Neural cell (in vitro differentiated cells): ENCODE data around the gene SMIM13. TPM values are rescaled to one million over a fixed set of nuclear protein-coding genes. Genes with fewer than 3 reads are reported as not detected.

ENCODE experiments used
- H2AFZ ChIP-seq: fragments of 200-600, 300-800 bp; sonication (generic), shearing (Covaris generic); 2 replicates; pipeline ENCODE4 v1.6.0; 2014; ENCODE audit warnings: low read depth, mild to moderate bottlenecking, antibody characterized with exemption, low read length, moderate library complexity
- H3F3A ChIP-seq: fragments of 200-600 bp; shearing (Covaris generic); 2 replicates; pipeline ENCODE4 v1.6.1; 2016; ENCODE audit warnings: mild to moderate bottlenecking, moderate library complexity, mixed read lengths, antibody characterized with exemption, low read length; ENCODE audit not compliant: insufficient read depth, poor library complexity, severe bottlenecking
- H3K27ac ChIP-seq: fragments of 200-600, 300-800 bp; sonication (generic), shearing (Covaris generic); 2 replicates; pipeline ENCODE4 v1.5.1; 2014; ENCODE audit warnings: mild to moderate bottlenecking, low read length, moderate library complexity
- H3K27me3 ChIP-seq: fragments of 300-800, 200-600 bp; sonication (generic), shearing (Covaris generic); 2 replicates; pipeline ENCODE4 v1.6.0; 2014; ENCODE audit warnings: mild to moderate bottlenecking, low read depth, low read length, moderate library complexity; ENCODE audit not compliant: insufficient read depth
- H3K36me3 ChIP-seq: fragments of 300-800, 200-600 bp; sonication (generic), shearing (Covaris generic); 2 replicates; pipeline ENCODE4 v1.5.1; 2014; ENCODE audit warnings: mild to moderate bottlenecking, antibody characterized with exemption, low read length, moderate library complexity; ENCODE audit not compliant: insufficient read depth
- H3K4me2 ChIP-seq: fragments of 300-800, 200-600 bp; sonication (generic), shearing (Covaris generic); 2 replicates; pipeline ENCODE4 v1.6.0; 2014; ENCODE audit warnings: mild to moderate bottlenecking, low read length
- H3K4me3 ChIP-seq: fragments of 300-800, 200-600 bp; sonication (generic), shearing (Covaris generic); 2 replicates; pipeline ENCODE4 v1.5.1; 2014; ENCODE audit warnings: mild to moderate bottlenecking, low read length, moderate library complexity
- H3K79me2 ChIP-seq: fragments of 200-600 bp; shearing (Covaris generic); replicated peaks from 2 replicates; pipeline ENCODE4 v1.6.0; 2014; ENCODE audit warnings: mild to moderate bottlenecking, low read length, moderate library complexity; ENCODE audit not compliant: insufficient read depth
- H3K9ac ChIP-seq: fragments of 300-800, 200-600 bp; sonication (generic), shearing (Covaris generic); 2 replicates; pipeline ENCODE4 v1.6.1; 2016; ENCODE audit warnings: mild to moderate bottlenecking, low read length, mixed read lengths
- H3K9me2 ChIP-seq: fragments of 200-600 bp; shearing (Covaris generic); 2 replicates; pipeline ENCODE4 v1.6.1; 2016; ENCODE audit warnings: mild to moderate bottlenecking, low read length, mixed read lengths; ENCODE audit not compliant: insufficient read depth
- H3K9me3 ChIP-seq: fragments of 200-600, 300-800 bp; sonication (generic), shearing (Covaris generic); 2 replicates; pipeline ENCODE4 v1.6.1; 2016; ENCODE audit warnings: mild to moderate bottlenecking, mixed run types, low read length, moderate library complexity, mixed read lengths
- H4K20me1 ChIP-seq: fragments of 200-600 bp; shearing (Covaris generic); 2 replicates; pipeline ENCODE4 v1.6.1; 2016; ENCODE audit warnings: mild to moderate bottlenecking, mixed run types; ENCODE audit not compliant: insufficient read depth
- CTCF ChIP-seq: fragments of 450-650 bp; IDR thresholded peaks from 2 replicates; pipeline ENCODE4 v1.5.1; 2014; ENCODE audit warnings: antibody characterized with exemption, mild to moderate bottlenecking, moderate library complexity; ENCODE audit not compliant: poor library complexity, severe bottlenecking
- EP300 ChIP-seq: fragments of 450-650 bp; conservative IDR thresholded peaks from 2 replicates; pipeline ENCODE4 v1.6.1; 2014; ENCODE audit warnings: antibody characterized with exemption, mild to moderate bottlenecking, moderate library complexity; ENCODE audit not compliant: poor library complexity, severe bottlenecking
- EZH2 ChIP-seq: fragments of 200-600, 300-800 bp; shearing (Covaris generic), sonication (generic); IDR thresholded peaks from 2 replicates; pipeline ENCODE4 v1.6.1; 2014; ENCODE audit warnings: antibody characterized with exemption, low read length, borderline replicate concordance, mild to moderate bottlenecking; ENCODE audit not compliant: insufficient read depth, poor library complexity, severe bottlenecking
- MXI1 ChIP-seq: fragments of 450-650 bp; conservative IDR thresholded peaks from 2 replicates; pipeline ENCODE4 v1.6.1; 2014; ENCODE audit warnings: antibody characterized with exemption, mild to moderate bottlenecking; ENCODE audit not compliant: poor library complexity, severe bottlenecking
- POLR2AphosphoS5 ChIP-seq: IDR thresholded peaks from 2 replicates; pipeline ENCODE4 v1.6.1; 2012
- RAD21 ChIP-seq: fragments of 450-650 bp; conservative IDR thresholded peaks from 2 replicates; pipeline ENCODE4 v1.6.1; 2014; ENCODE audit warnings: antibody characterized with exemption, mild to moderate bottlenecking, moderate library complexity
- REST ChIP-seq: IDR thresholded peaks from 2 replicates; pipeline ENCODE4 v1.6.1; 2012; ENCODE audit warnings: borderline replicate concordance
- SMC3 ChIP-seq: fragments of 450-650 bp; conservative IDR thresholded peaks from 2 replicates; pipeline ENCODE4 v1.6.1; 2014; ENCODE audit warnings: antibody characterized with exemption, mild to moderate bottlenecking, moderate library complexity; ENCODE audit not compliant: poor library complexity
- polyA plus RNA-seq: library from polyadenylated mRNA; depleted of rRNA; stranded (reverse); fragments of >200 nt; gene quantifications from 2 replicates; pipeline ENCODE4 v1.2.3, GENCODE V29; 2014

SMIM13 gene
- polyA plus RNA-seq, 1 donor from 2014 or later: 51.0 TPM

GRCh38 chr6:11139051-11139960, 45.7 kb downstream of the SMIM13 start:
- H2AFZ ChIP-seq: no peak overlapping the region
- H3K4me3 ChIP-seq: no peak overlapping the region
- TF ChIP-seq SMC3 (no peak), MXI1 (no peak), POLR2AphosphoS5 (no peak), RAD21 (no peak), EZH2 (no peak)
- no peaks in the 10 kb centered on the region for H4K20me1 ChIP-seq
- H3K27ac ChIP-seq: no peak overlapping the region
- H3K27me3 ChIP-seq: no peaks in the 10 kb centered on the region
- no peaks in the 10 kb centered on the region for H3F3A ChIP-seq
- no peaks in the 10 kb centered on the region for H3K9me2 ChIP-seq
- H3K9me3 ChIP-seq: no peaks in the 10 kb centered on the region
- H3K36me3 ChIP-seq: peaks cover 3% of the 10 kb centered on the region
- no peaks in the 10 kb centered on the region for H3K79me2 ChIP-seq
- H3K4me2 ChIP-seq: no peak overlapping the region
- H3K9ac ChIP-seq: no peak overlapping the region

- no peaks in the 10 kb centered on the region for H3K9me3 ChIP-seq
- H3F3A ChIP-seq: no peaks in the 10 kb centered on the region
- no peak overlapping the region for H2AFZ ChIP-seq
- no peaks in the 10 kb centered on the region for H4K20me1 ChIP-seq
- no peaks in the 10 kb centered on the region for H3K79me2 ChIP-seq
- H3K4me2 ChIP-seq: no peak overlapping the region
- H3K27ac ChIP-seq: no peak overlapping the region
- no peak for TF ChIP-seq CTCF
- H3K27me3 ChIP-seq: no peaks in the 10 kb centered on the region
- peaks cover 3% of the 10 kb centered on the region for H3K36me3 ChIP-seq
- no peak overlapping the region for H3K9ac ChIP-seq
- H3K4me3 ChIP-seq: no peak overlapping the region
- no peaks in the 10 kb centered on the region for H3K9me2 ChIP-seq
These were observed 46.4 kb downstream of the SMIM13 start for GRCh38 chr6:11140056-11140455.

GRCh38 chr6:11141295-11141694, 47.7 kb downstream of the SMIM13 start:
- Histone ChIP-seq H4K20me1 (no peaks in the 10 kb centered on the region), H2AFZ (no peak overlapping the region), H3K79me2 (no peaks in the 10 kb centered on the region), H3K27me3 (no peaks in the 10 kb centered on the region), H3F3A (no peaks in the 10 kb centered on the region), H3K36me3 (no peaks in the 10 kb centered on the region), H3K27ac (no peak overlapping the region), H3K4me3 (no peak overlapping the region), H3K9ac (no peak overlapping the region), H3K9me3 (no peaks in the 10 kb centered on the region), H3K4me2 (no peak overlapping the region), H3K9me2 (no peaks in the 10 kb centered on the region)
- TF ChIP-seq MXI1: no peak
- TF ChIP-seq SMC3: no peak
- no peak for TF ChIP-seq REST
- TF ChIP-seq RAD21: no peak
- no peak for TF ChIP-seq EP300
